Stimulated activated CD4-positive, alpha-beta T cell treated with anti-CD3 and anti-CD28 coated beads, Interleukin-4, amount 100 ng/mL, for 1 hour (primary cell): ENCODE results near the gene ARHGAP27.
A peak's percentile ranks its signal among the peaks of the same experiment; 100 is the strongest.
"Not testable (repeated sequence)": the region's sequence is repeated elsewhere in the genome, so short reads cannot be mapped to it uniquely, and the experiment has no call there.

ENCODE experiments used
- DNase-seq: peaks from one replicate; pipeline ENCODE4 v3.0.0-alpha.2; 2020

The ARHGAP27 gene

GRCh38 chr17:45446872-45447625 is 14.4 kb upstream of the ARHGAP27 start:
- not testable (repeated sequence) for DNase-seq

GRCh38 chr17:45445901-45446743 is 13.5 kb upstream of the ARHGAP27 start:
- DNase-seq = not testable (repeated sequence)

- DNase-seq = not testable (repeated sequence)
Measured at GRCh38 chr17:45444856-45445820, 12.5 kb upstream of the ARHGAP27 start.

GRCh38 chr17:45444301-45444700 is 11.6 kb upstream of the ARHGAP27 start:
- DNase-seq = not testable (repeated sequence)

GRCh38 chr17:45443371-45444260 is 10.9 kb upstream of the ARHGAP27 start:
- DNase-seq = not testable (repeated sequence)

- DNase-seq = no peak
Measured at GRCh38 chr17:45441526-45442310, 9.0 kb upstream of the ARHGAP27 start.

- DNase-seq = not testable (repeated sequence)
Measured at GRCh38 chr17:45440839-45441515, 8.3 kb upstream of the ARHGAP27 start.

GRCh38 chr17:45440161-45440778 is 7.6 kb upstream of the ARHGAP27 start:
- DNase-seq = no peak

GRCh38 chr17:45438931-45439610 is 6.4 kb upstream of the ARHGAP27 start:
- no peak for DNase-seq

- no peak for DNase-seq
Measured at GRCh38 chr17:45437465-45438283, 5.0 kb upstream of the ARHGAP27 start.

- DNase-seq = no peak
Measured at GRCh38 chr17:45436625-45437464, 4.2 kb upstream of the ARHGAP27 start.

- DNase-seq = no peak
Measured at GRCh38 chr17:45436161-45436560, 3.5 kb upstream of the ARHGAP27 start.

GRCh38 chr17:45435481-45435880 is 2.8 kb upstream of the ARHGAP27 start:
- no peak for DNase-seq

- DNase-seq = no peak
Measured at GRCh38 chr17:45433159-45433535, 477 bp upstream of the ARHGAP27 start.

GRCh38 chr17:45431531-45432404 is 902 bp downstream of the ARHGAP27 start:
- peak; percentile 71 for DNase-seq
